Mucosa of descending colon (tissue), 3 donors: ENCODE measurements around the gene HMOX2. TPM values are rescaled to one million over a fixed set of nuclear protein-coding genes. Genes with fewer than 3 reads are reported as not detected.

ENCODE experiments used
- ATAC-seq: fragments of 200-7000 bp; cut with Tn5 transposase; one replicate; pipeline ENCODE4 v1.9.1; 2020; ENCODE audit warnings: mild to moderate bottlenecking, moderate library complexity
- DNase-seq, 3 donors: peaks; one replicate each; pipeline ENCODE4 v3.0.0-alpha.2; 2020
- H3K36me3 ChIP-seq: fragments of 200-600 bp; one replicate; pipeline ENCODE4 v1.8.0; 2021; ENCODE audit warnings: low read depth, mild to moderate bottlenecking
- H3K4me1 ChIP-seq: fragments of 200-600 bp; one replicate; pipeline ENCODE4 v1.8.0; 2021; ENCODE audit warnings: low read depth, mild to moderate bottlenecking
- H3K4me3 ChIP-seq: fragments of 200-600 bp; one replicate; pipeline ENCODE4 v1.8.0; 2021; ENCODE audit warnings: mild to moderate bottlenecking
- H3K9me3 ChIP-seq: fragments of 200-600 bp; one replicate; pipeline ENCODE4 v1.8.0; 2021; ENCODE audit warnings: mild to moderate bottlenecking
- CTCF ChIP-seq: fragments of 200-600 bp; IDR thresholded peaks from one replicate; pipeline ENCODE4 v1.8.0; 2022; ENCODE audit warnings: antibody characterized with exemption, mild to moderate bottlenecking
- intact Hi-C, 2 donors: fragments of 100-400 bp; cut with DNase I in 1 of 2; cut with micrococcal nuclease in 1 of 2; formaldehyde crosslinking; loops; one replicate each; pipeline versions ENCODE4 v1.11.0 to v1.11.1; 2022; cut with DNase I, micrococcal nuclease
- total RNA-seq, 3 donors: library from RNA; stranded (reverse); fragmentation: NEBNext Ultra II Directional in 2 of 3; extraction: Animal tissue kit (Norgen Biotek cat#: 25700) in 2 of 3; gene quantifications; one replicate each; pipeline versions ENCODE4 v1.2.1 to v1.2.4, GENCODE V29; 2021 to 2023
- donor health status: DM: no; HTN: no; CAD: no; lungs with moderate emphysema.
- donor health status: DM: no; HTN: no; CAD: no.
- donor health status: DM: no; HTN: yes; CAD: no.

The HMOX2 gene
- total RNA-seq, 3 donors from 2014 or later: 36.0 to 52.7 (median 49.3) TPM

DNA sequence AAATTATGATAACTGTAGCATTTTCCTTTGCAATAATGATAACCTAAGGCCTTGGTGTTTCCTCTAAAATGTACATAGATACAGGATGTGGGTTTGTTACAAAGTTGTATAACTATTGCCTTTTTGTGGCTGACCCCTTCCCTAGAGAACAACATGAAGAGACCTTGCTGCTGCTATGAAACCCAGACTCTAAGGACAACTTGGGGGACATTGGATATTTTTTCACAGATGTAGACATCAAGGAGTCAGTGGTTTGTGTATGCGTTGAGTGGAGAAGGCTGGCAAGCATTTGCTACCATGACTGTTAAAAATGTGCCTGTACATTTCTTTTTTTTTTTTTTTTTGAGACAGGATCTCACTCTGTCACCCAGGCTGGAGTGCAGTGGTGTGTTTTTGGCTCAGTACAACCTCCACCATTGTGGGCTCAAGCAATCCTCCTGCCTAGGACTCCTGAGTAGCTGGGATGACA, 12.3 kb downstream of the HMOX2 start:
- TF ChIP-seq CTCF: no peak
- intact Hi-C loops: no loop called here
- DNase-seq: no peak
- peak; percentile 74 for ATAC-seq
- H3K4me3 ChIP-seq: no peak overlapping the region
- H3K4me1 ChIP-seq: peaks cover 2% of the 10 kb centered on the region
- no peaks in the 10 kb centered on the region for H3K9me3 ChIP-seq
- no peaks in the 10 kb centered on the region for H3K36me3 ChIP-seq

DNA sequence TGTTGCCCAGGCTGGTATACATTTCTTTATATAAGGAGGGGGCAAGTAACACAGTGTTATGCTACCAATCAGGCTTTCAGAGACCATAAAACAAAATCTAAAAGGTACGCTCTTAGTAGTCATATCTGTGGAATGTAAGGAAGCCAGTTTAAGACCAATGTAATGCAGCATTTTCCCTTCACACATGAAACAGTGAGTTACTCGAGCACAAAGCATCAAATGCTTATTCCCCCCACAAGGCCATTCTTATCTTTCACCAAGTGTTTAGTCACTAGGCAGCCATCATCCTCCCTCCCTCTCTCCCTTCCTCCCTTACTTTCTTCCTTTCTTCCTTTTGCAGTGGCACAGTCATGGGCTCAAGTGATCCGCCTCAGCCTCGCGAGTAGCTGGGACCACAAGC, 12.8 kb downstream of the HMOX2 start:
- H3K4me1 ChIP-seq: peaks cover 2% of the 10 kb centered on the region
- no peak for DNase-seq
- no peaks in the 10 kb centered on the region for H3K36me3 ChIP-seq
- H3K4me3 ChIP-seq: no peak overlapping the region
- TF ChIP-seq CTCF: no peak
- H3K9me3 ChIP-seq: no peaks in the 10 kb centered on the region
- intact Hi-C loops: no loop called here
- no peak for ATAC-seq

DNA sequence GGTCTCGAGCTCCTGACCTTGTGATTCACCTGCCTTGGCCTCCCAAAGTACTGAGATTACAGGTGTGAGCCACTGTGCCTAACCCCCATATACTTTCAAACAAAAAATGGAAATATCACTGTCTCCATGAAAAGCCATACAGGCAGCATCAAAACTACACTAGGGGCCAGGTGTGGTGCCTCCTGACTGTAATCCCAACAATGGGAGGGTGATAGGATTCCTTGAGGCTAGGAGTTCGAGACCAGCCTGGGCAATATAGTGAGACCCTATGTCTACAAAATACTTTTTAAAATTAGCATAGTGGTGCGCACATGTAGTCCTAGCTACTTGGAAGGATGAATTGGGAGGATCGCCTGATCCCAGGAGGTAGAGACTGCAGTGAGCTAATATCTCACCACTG, 15.7 kb downstream of the HMOX2 start:
- H3K4me3 ChIP-seq: no peak overlapping the region
- no peak for TF ChIP-seq CTCF
- H3K9me3 ChIP-seq: no peaks in the 10 kb centered on the region
- intact Hi-C loops: no loop called here
- H3K36me3 ChIP-seq: no peaks in the 10 kb centered on the region
- ATAC-seq: no peak
- H3K4me1 ChIP-seq: no peaks in the 10 kb centered on the region
- no peak for DNase-seq

DNA sequence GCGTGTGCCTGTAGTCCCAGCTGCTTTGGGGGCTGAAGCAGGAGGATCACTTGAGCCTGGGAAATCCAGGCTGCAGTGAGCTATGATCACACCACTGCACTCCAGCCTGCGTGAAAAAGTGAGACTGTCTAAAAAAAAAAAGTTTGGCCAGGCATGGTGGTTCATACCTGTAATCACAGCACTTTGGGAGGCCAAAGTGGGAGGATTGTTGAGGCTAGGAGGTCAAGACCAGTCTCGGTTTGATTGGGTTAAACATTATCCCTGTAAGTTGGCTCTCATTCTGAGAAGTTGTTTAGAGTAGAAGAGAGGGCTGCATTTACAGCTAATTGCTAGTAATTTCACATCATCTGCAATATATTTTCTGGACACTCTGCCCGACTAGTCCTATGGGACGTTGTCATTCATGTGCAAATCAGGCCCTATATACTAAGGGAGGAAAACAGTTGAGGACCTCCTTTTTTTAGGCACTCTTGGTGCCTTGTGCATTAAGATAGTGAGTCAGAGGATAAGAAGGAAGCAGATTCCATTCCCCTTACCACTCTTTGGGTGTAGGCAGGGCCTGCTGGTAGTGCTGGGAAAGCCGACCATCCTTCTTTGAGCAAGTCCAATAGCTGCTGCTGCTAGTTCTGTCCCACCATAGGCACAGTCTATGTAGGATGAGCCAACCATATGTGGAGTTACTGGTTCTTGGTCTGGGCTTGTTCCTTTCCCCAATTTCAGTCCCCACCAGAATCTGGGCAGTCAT, 18.7 kb downstream of the HMOX2 start:
- H3K4me3 ChIP-seq: no peak overlapping the region
- H3K4me1 ChIP-seq: peaks cover under 1% of the 10 kb centered on the region
- intact Hi-C loops: no loop called here
- no peaks in the 10 kb centered on the region for H3K9me3 ChIP-seq
- peak; percentile 41 for ATAC-seq
- TF ChIP-seq CTCF: no peak
- no peak for DNase-seq
- H3K36me3 ChIP-seq: no peaks in the 10 kb centered on the region

GRCh38 chr16:4495766-4496165, 19.6 kb downstream of the HMOX2 start:
- no peak overlapping the region for H3K4me3 ChIP-seq
- intact Hi-C loops: no loop called here
- ATAC-seq (no peak), DNase-seq (no peak)
- peaks cover 9% of the 10 kb centered on the region for H3K4me1 ChIP-seq
- H3K9me3 ChIP-seq: no peaks in the 10 kb centered on the region
- H3K36me3 ChIP-seq: no peaks in the 10 kb centered on the region
- no peak for TF ChIP-seq CTCF
